BJ (cell line): ENCODE measurements around the gene ETV7. TPM values are rescaled to one million over a fixed set of nuclear protein-coding genes. Genes with fewer than 3 reads are reported as not detected.

ENCODE experiments used
- CTCF ChIA-PET: fragments of 350-600 bp; formaldehyde crosslinking; extraction: SDS; loops from one replicate; lab custom pipeline; 2021; ENCODE audit warnings: antibody characterized with exemption, inconsistent platforms; lab: Yijun Ruan, JAX
- POLR2A ChIA-PET: fragments of 300-600 bp; sonication (Branson Sonifier 250); formaldehyde crosslinking; extraction: SDS; loops from one replicate; lab custom pipeline; 2021; ENCODE audit warnings: antibody characterized with exemption; lab: Charles Lee
- DNase-seq: peaks from one replicate; pipeline ENCODE4 v3.0.0-alpha.2; 2011; ENCODE audit warnings: low read depth
- H3K27me3 ChIP-seq: 2 replicates; pipeline ENCODE4 v1.6.0; 2011; ENCODE audit warnings: low read length; ENCODE audit not compliant: control insufficient read depth, insufficient read depth
- H3K36me3 ChIP-seq: 2 replicates; pipeline ENCODE4 v1.5.1; 2011; ENCODE audit warnings: low read length; ENCODE audit not compliant: control insufficient read depth, insufficient read depth
- H3K4me3 ChIP-seq: 2 replicates; pipeline ENCODE4 v1.5.1; 2011; ENCODE audit warnings: low read depth, mild to moderate bottlenecking, control low read depth, low read length
- CTCF ChIP-seq: IDR thresholded peaks from 2 replicates; pipeline ENCODE4 v1.5.1; 2011; ENCODE audit warnings: low read depth, mild to moderate bottlenecking, control low read depth, inconsistent platforms, low read length, moderate library complexity; ENCODE audit not compliant: insufficient read depth
- polyA minus RNA-seq: library from RNA; depleted of rRNA, polyadenylated mRNA; stranded (reverse); fragments of >200 nt; gene quantifications from 2 replicates; pipeline ENCODE4 v1.2.3, GENCODE V29; 2011; rRNA and poly(A)+ RNA removed
- polyA plus RNA-seq: library from polyadenylated mRNA; depleted of rRNA; stranded (reverse); fragments of >200 nt; gene quantifications from 2 replicates; pipeline ENCODE4 v1.2.3, GENCODE V29; 2011; rRNA removed

ETV7 gene
- polyA plus RNA-seq: 1.4 and 1.8 TPM in 2 replicates
- 0.46 and 1.1 TPM in 2 replicates for polyA minus RNA-seq

- H3K27me3 ChIP-seq: peaks cover 9% of the 10 kb centered on the region
- peak within 1 kb of the TSS; percentile 59 for H3K4me3 ChIP-seq
- CTCF ChIA-PET: interaction anchor here (0.8 to 1.3 kb wide), 2 partner anchors 85 to 91 kb away, joined by 3 read pairs; no protein-coding TSS in a partner anchor
- DNase-seq: no peak
- H3K36me3 ChIP-seq: no peaks in the 10 kb centered on the region
- no peak for TF ChIP-seq CTCF
- POLR2A ChIA-PET: interaction anchor here (0.6 to 0.8 kb wide), 2 partner anchors 18 to 53 kb away, joined by 3 read pairs; no protein-coding TSS in a partner anchor
Observed at GRCh38 chr6:36387440-36388303, at the start of gene ETV7. TSS of gene ETV7 (minus strand) at chr6:36387669. CDS start at chr6:36387541, 128 bp downstream.

GRCh38 chr6:36436466-36436865, 49.0 kb upstream of the ETV7 start:
- ChIA-PET POLR2A (no interaction called here), CTCF (no interaction called here)
- DNase-seq: no peak
- H3K4me3 ChIP-seq: no peak overlapping the region
- no peaks in the 10 kb centered on the region for H3K27me3 ChIP-seq
- no peak for TF ChIP-seq CTCF
- no peaks in the 10 kb centered on the region for H3K36me3 ChIP-seq

- TF ChIP-seq CTCF: no peak
- CTCF ChIA-PET: interaction anchor here (0.9 kb wide), 1 partner anchor 9 kb away, joined by 4 read pairs; no protein-coding TSS in a partner anchor
- Histone ChIP-seq H3K27me3 (no peaks in the 10 kb centered on the region), H3K4me3 (no peak overlapping the region), H3K36me3 (no peaks in the 10 kb centered on the region)
- DNase-seq: peak; percentile 60
- POLR2A ChIA-PET: interaction anchor here (0.6 kb wide), 2 partner anchors 96 to 739 kb away, joined by 3 to 6 read pairs; no protein-coding TSS in a partner anchor
Observed at GRCh38 chr6:36432151-36432671, 44.7 kb upstream of the ETV7 start.

GRCh38 chr6:36431197-36431596, 43.7 kb upstream of the ETV7 start:
- DNase-seq: no peak
- CTCF ChIA-PET: interaction anchor here (0.6 to 1.0 kb wide), 3 partner anchors 9 to 247 kb away, joined by 3 read pairs; partner anchors contain the start of gene CDKN1A

More at GRCh38 chr6:36431197-36431596, 43.7 kb upstream of the ETV7 start:
- TF ChIP-seq CTCF: no peak
- H3K36me3 ChIP-seq: no peaks in the 10 kb centered on the region
- H3K27me3 ChIP-seq: no peaks in the 10 kb centered on the region
- POLR2A ChIA-PET: no interaction called here
- H3K4me3 ChIP-seq: no peak overlapping the region
